NB4 (cell line): Measurements from ENCODE around the gene RFXANK.
"Not testable (repeated sequence)": the region's sequence is repeated elsewhere in the genome, so short reads cannot be mapped to it uniquely, and the experiment has no call there.

Experiments used
- DNase-seq: peaks from one replicate; pipeline ENCODE4 v3.0.0; 2010; ENCODE audit warnings: low read depth
- H3K4me3 ChIP-seq: one replicate; pipeline ENCODE4 v1.5.1; 2011; ENCODE audit warnings: mild to moderate bottlenecking, low read depth, low read length, moderate library complexity
- MAX ChIP-seq: IDR thresholded peaks from 2 replicates; pipeline ENCODE4 v1.6.1; 2011; ENCODE audit warnings: low read depth, low read length
- MYC ChIP-seq: IDR thresholded peaks from 2 replicates; pipeline ENCODE4 v1.6.1; 2011; ENCODE audit warnings: low read depth, low read length
- POLR2A ChIP-seq: IDR thresholded peaks from 2 replicates; pipeline ENCODE4 v1.6.1; 2011; ENCODE audit warnings: mild to moderate bottlenecking; ENCODE audit not compliant: insufficient read length; ENCODE audit errors: extremely low read depth
- TF ChIP-seq, protein P1 (sequence below): IDR thresholded peaks from one replicate; pipeline ENCODE4 v1.5.1; 2012; ENCODE audit warnings: low read depth, low read length

RFXANK gene

GRCh38 chr19:19171821-19172532 lies 20.1 kb upstream of the RFXANK start:
- no peak overlapping the region for H3K4me3 ChIP-seq
- DNase-seq, result peak; percentile 74
- peak; percentile 16; the same call in 1 of the 2 replicates for TF ChIP-seq MYC
- no peak for TF ChIP-seq POLR2A
- TF ChIP-seq MAX, result no peak
- TF ChIP-seq, protein P1, sequence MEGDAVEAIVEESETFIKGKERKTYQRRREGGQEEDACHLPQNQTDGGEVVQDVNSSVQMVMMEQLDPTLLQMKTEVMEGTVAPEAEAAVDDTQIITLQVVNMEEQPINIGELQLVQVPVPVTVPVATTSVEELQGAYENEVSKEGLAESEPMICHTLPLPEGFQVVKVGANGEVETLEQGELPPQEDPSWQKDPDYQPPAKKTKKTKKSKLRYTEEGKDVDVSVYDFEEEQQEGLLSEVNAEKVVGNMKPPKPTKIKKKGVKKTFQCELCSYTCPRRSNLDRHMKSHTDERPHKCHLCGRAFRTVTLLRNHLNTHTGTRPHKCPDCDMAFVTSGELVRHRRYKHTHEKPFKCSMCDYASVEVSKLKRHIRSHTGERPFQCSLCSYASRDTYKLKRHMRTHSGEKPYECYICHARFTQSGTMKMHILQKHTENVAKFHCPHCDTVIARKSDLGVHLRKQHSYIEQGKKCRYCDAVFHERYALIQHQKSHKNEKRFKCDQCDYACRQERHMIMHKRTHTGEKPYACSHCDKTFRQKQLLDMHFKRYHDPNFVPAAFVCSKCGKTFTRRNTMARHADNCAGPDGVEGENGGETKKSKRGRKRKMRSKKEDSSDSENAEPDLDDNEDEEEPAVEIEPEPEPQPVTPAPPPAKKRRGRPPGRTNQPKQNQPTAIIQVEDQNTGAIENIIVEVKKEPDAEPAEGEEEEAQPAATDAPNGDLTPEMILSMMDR, result no peak

- not testable (repeated sequence) for H3K4me3 ChIP-seq, DNase-seq
Measured at GRCh38 chr19:19173243-19173642, 18.8 kb upstream of the RFXANK start.

DNA sequence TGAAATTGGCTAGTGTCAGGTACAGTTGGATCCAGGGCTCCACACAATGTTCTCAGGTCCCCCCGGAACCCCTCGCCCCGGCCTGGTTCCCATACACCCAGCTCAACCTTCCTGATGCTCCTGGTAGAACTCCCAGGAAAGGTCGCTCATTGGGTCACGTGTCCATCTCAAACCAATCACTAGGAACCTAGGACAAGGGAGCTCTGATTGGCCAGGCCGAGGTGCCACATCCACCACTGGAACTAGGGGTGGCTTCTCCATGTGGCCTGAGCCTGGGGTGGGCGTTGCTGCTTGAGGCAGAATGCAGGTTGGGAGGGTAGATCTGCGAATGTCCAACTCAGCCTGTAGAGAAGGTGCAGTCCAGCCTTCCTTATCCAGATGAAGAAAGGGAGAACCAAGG lies 15.1 kb upstream of the RFXANK start:
- no peak for DNase-seq
- TF ChIP-seq MAX (no peak), POLR2A (no peak), MYC (no peak)
- TF ChIP-seq, protein P1, result no peak
- H3K4me3 ChIP-seq, result no peak overlapping the region

DNA sequence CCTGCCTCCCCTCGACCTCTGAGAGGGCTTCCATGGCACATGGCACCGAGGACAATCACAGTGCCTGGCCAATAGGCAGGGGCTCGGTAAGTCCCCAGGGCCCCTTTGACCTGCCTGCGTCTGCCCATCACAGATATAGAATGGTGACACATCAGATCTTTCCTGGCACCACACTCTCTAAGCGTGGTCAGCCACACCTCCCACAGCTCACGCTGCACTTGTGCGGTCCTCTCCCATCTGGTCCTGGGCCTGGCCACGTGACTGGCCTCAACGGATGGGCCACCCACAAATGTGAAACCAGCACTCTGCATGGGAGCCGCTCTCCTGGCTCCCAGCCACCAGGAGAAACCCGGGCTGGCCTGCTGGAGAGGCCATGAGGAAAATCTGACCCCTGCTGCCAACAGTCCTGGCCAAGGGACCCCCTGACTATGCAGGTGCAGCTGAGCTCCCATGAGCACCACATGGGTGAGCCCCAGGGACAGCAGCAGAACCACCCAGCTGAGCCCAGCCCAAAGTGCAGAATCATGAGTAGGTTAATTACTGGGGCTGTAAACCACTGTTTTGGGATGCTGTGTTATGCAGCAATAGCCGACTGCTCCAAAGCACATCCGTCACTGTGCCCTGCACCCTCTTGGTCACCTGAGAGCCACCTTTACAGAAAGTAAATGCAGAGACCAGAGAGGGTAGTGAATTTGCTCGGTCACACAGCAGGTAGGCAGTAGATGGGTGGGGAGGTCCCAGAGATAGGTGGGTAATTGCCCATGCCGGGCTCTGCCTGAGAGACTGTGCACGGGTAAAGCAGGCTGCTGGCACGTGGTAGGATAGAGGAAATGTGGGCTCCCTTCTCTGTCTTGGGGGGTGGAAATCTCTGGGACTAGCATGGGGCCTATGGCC lies 12.3 kb upstream of the RFXANK start:
- no peak for DNase-seq
- H3K4me3 ChIP-seq, result no peak overlapping the region
- TF ChIP-seq MAX, result no peak
- TF ChIP-seq POLR2A, result no peak
- no peak for TF ChIP-seq MYC
- TF ChIP-seq, protein P1, result no peak

GRCh38 chr19:19181488-19181998 lies 10.5 kb upstream of the RFXANK start:
- TF ChIP-seq POLR2A, result no peak
- TF ChIP-seq MYC, result no peak
- TF ChIP-seq, protein P1, result no peak
- no peak for TF ChIP-seq MAX
- H3K4me3 ChIP-seq, result no peak overlapping the region
- DNase-seq, result no peak
